Endothelial cell of umbilical vein (primary cell): ENCODE results near the gene EHMT1. TPM values are rescaled to one million over a fixed set of nuclear protein-coding genes. Genes with fewer than 3 reads are reported as not detected.

Experiments
- BruUV-seq: library from RNA; stranded (reverse); fragments of 400-500 nt; replicated peaks from 2 replicates; lab custom pipeline; 2021; lab: Mats Ljungman, UMichigan
- CTCF ChIA-PET: fragments of 300-600, 350-600 bp; sonication (Branson Sonifier 250); formaldehyde crosslinking; loops from one replicate; lab custom pipeline; 2021; ENCODE audit warnings: antibody characterized with exemption, inconsistent platforms; lab: Charles Lee
- POLR2A ChIA-PET: fragments of 300-600, 350-600 bp; sonication (Branson Sonifier 250); formaldehyde crosslinking; loops from one replicate; lab custom pipeline; 2021; ENCODE audit warnings: antibody characterized with exemption, inconsistent platforms; lab: Charles Lee
- DNase-seq: peaks from one replicate; pipeline ENCODE4 v3.0.0-alpha.2; 2011; ENCODE audit warnings: low read depth, low spot score
- FAIRE-seq: peaks from 2 replicates; lab custom pipeline; 2011; peaks lifted over from hg19 to GRCh38; lab: Jason Lieb, UNC
- H2AFZ ChIP-seq: 2 replicates; pipeline ENCODE4 v1.6.0; 2012; ENCODE audit warnings: low read depth, low read length, control low read depth, inconsistent platforms
- H3K27ac ChIP-seq: 2 replicates; pipeline ENCODE4 v1.5.1; 2011; ENCODE audit warnings: low read depth, mild to moderate bottlenecking, control low read depth, low read length, moderate library complexity; ENCODE audit not compliant: insufficient read depth
- H3K27me3 ChIP-seq, 2 experiments: 2 replicates each; pipeline versions ENCODE4 v1.6.0 to v1.6.1; 2011; ENCODE audit warnings: low read length in 2 of 2, mixed read lengths in 1 of 2; ENCODE audit not compliant: control insufficient read depth in 2 of 2, insufficient read depth in 2 of 2
- H3K36me3 ChIP-seq, 2 experiments: 2 replicates in 1 of 2; 3 replicates in 1 of 2; pipeline ENCODE4 v1.5.1; 2011; ENCODE audit warnings: low read length in 2 of 2, mild to moderate bottlenecking in 1 of 2, moderate library complexity in 1 of 2; ENCODE audit not compliant: control insufficient read depth in 2 of 2, insufficient read depth in 2 of 2; ENCODE audit errors: extremely low read depth in 1 of 2
- H3K4me1 ChIP-seq: 3 replicates; pipeline ENCODE4 v1.5.1; 2011; ENCODE audit warnings: mild to moderate bottlenecking, low read length; ENCODE audit not compliant: control insufficient read depth, insufficient read depth; ENCODE audit errors: extremely low read depth
- H3K4me2 ChIP-seq: 2 replicates; pipeline ENCODE4 v1.6.1; 2011; ENCODE audit warnings: low read length, control low read depth, mixed read lengths; ENCODE audit not compliant: insufficient read depth
- H3K4me3 ChIP-seq, 3 experiments: fragments of 200-600 bp in 1 of 3; sonication (generic), shearing (Covaris generic) in 1 of 3; replicated peaks in 1 of 3; 2 replicates each; pipeline ENCODE4 v1.5.1; 2011 to 2016; ENCODE audit warnings: control low read depth in 3 of 3, low read length in 3 of 3, mild to moderate bottlenecking in 2 of 3, inconsistent platforms in 1 of 3, low read depth in 1 of 3, moderate library complexity in 1 of 3; ENCODE audit not compliant: insufficient read depth in 1 of 3
- H3K79me2 ChIP-seq: 2 replicates; pipeline ENCODE4 v1.6.0; 2012; ENCODE audit warnings: low read length, inconsistent platforms; ENCODE audit not compliant: control insufficient read depth, insufficient read depth
- H3K9ac ChIP-seq: replicated peaks from 2 replicates; pipeline ENCODE3; 2011; ENCODE audit warnings: low read length, control low read depth; ENCODE audit not compliant: insufficient read depth; ENCODE audit errors: extremely low read depth
- H3K9me1 ChIP-seq: replicated peaks from 3 replicates; pipeline ENCODE4 v1.6.0; 2011; ENCODE audit warnings: mild to moderate bottlenecking, low read length; ENCODE audit not compliant: control insufficient read depth, insufficient read depth; ENCODE audit errors: extremely low read depth
- H3K9me3 ChIP-seq: replicated peaks from 2 replicates; pipeline ENCODE4 v1.5.1; 2012; ENCODE audit warnings: low read length, inconsistent platforms; ENCODE audit not compliant: control insufficient read depth, insufficient read depth
- H4K20me1 ChIP-seq: replicated peaks from 2 replicates; pipeline ENCODE3; 2011; ENCODE audit warnings: mild to moderate bottlenecking, low read length; ENCODE audit not compliant: control insufficient read depth, insufficient read depth; ENCODE audit errors: extremely low read depth
- CTCF ChIP-seq, 2 donors: IDR thresholded peaks; 1 replicate in 1 of 2; 2 replicates in 1 of 2; pipeline ENCODE4 v1.5.1; 2011; ENCODE audit warnings: low read length in 2 of 2, mild to moderate bottlenecking in 2 of 2, moderate library complexity in 2 of 2, control low read depth in 1 of 2, inconsistent platforms in 1 of 2, low read depth in 1 of 2; ENCODE audit not compliant: insufficient read depth in 1 of 2; ENCODE audit errors: extremely low read depth in 1 of 2
- EZH2 ChIP-seq: IDR thresholded peaks from 2 replicates; pipeline ENCODE4 v1.6.1; 2012; ENCODE audit warnings: borderline replicate concordance, low read depth, mild to moderate bottlenecking, moderate library complexity, low read length, inconsistent platforms; ENCODE audit not compliant: severe bottlenecking
- FOS ChIP-seq: IDR thresholded peaks from 2 replicates; pipeline ENCODE4 v1.6.1; 2011; ENCODE audit warnings: mild to moderate bottlenecking, low read length, moderate library complexity, borderline replicate concordance; ENCODE audit not compliant: insufficient read depth
- GATA2 ChIP-seq: IDR thresholded peaks from 2 replicates; pipeline ENCODE4 v1.7.0; 2011; ENCODE audit warnings: low read depth, mild to moderate bottlenecking, moderate library complexity, mixed read lengths, low read length; ENCODE audit not compliant: insufficient read length, insufficient read depth
- JUN ChIP-seq: IDR thresholded peaks from 2 replicates; pipeline ENCODE4 v1.6.1; 2011; ENCODE audit warnings: borderline replicate concordance, low read depth; ENCODE audit not compliant: insufficient read length, insufficient read depth
- POLR2A ChIP-seq: IDR thresholded peaks from 2 replicates; pipeline ENCODE4 v1.6.1; 2012; ENCODE audit warnings: low read depth, mild to moderate bottlenecking, control low read depth, low read length
- POLR2AphosphoS5 ChIP-seq: IDR thresholded peaks from 2 replicates; pipeline ENCODE4 v1.6.1; 2012; ENCODE audit warnings: low read depth, mild to moderate bottlenecking, control low read depth, low read length, moderate library complexity; ENCODE audit not compliant: insufficient read depth
- dilution Hi-C: fragments of 300-500 bp; cut with MboI; formaldehyde crosslinking; loops from one replicate; pipeline ENCODE4 v1.15.0; 2019; ENCODE audit warnings: low sequenced_read_pairs; ENCODE audit not compliant: extremely low pct_ligation_motif_present
- intact Hi-C: fragments of 100-400 bp; cut with micrococcal nuclease; formaldehyde crosslinking; loops from one replicate; pipeline ENCODE4 v1.10.0; 2022
- polyA plus RNA-seq, 4 experiments: library from polyadenylated mRNA; depleted of rRNA in 3 of 4; stranded (reverse) in 3 of 4; unstranded in 1 of 4; fragments of >200 nt; gene quantifications; 2 replicates each; pipeline versions ENCODE4 v1.2.1 to v1.2.3, GENCODE V29; 2011 to 2012; ENCODE audit warnings: missing spikeins in 1 of 4
- total RNA-seq: library from RNA; stranded (reverse); gene quantifications from 2 replicates; pipeline ENCODE4 v1.2.3, GENCODE V29; 2021
- TF ChIP-seq, protein P1 (sequence below): IDR thresholded peaks from 2 replicates; pipeline ENCODE4 v1.6.1; 2011; ENCODE audit not compliant: insufficient read depth, insufficient read length

The EHMT1 gene
- total and polyA plus RNA-seq, 2 donors (not counting 3 experiments of a cell fraction or from before 2014, with no cell fraction given): 48.2 to 104 TPM

DNA sequence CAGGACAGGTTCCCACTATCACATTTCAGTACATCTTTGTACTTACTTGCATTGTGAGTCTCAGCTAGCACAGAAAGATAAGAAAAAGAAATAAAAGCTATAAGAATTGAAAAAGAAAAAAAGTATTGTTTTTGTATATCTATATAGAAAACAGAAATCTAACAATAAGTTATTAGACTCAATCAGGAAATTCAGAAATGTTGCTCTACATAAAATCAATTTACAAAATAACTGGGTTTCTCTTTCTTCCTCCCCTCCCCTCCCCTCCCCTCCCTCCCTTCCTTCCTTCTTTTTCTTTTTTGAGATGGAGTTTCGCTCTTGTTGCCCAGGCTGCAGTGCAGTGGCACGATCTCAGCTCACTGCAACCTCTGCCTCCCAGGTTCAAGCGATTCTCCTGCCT is 251.6 kb downstream of the EHMT1 start:
- Histone ChIP-seq H2AFZ (no peak overlapping the region), H3K9me1 (no peaks in the 10 kb centered on the region), H3K27me3 (peaks cover 0 to 2% of the 10 kb centered on the region in 2 experiments), H3K79me2 (no peaks in the 10 kb centered on the region), H3K9me3 (no peaks in the 10 kb centered on the region), H3K4me1 (no peaks in the 10 kb centered on the region), H4K20me1 (no peaks in the 10 kb centered on the region), H3K9ac (no peak overlapping the region), H3K4me2 (no peak overlapping the region), H3K4me3 (no peak overlapping the region), H3K27ac (no peak overlapping the region), H3K36me3 (no peaks in the 10 kb centered on the region)
- ChIA-PET CTCF (no interaction called here), POLR2A (no interaction called here)
- no TSS peak for BruUV-seq
- intact Hi-C loops (no loop called here), dilution Hi-C loops (no loop called here)
- FAIRE-seq: no peak
- DNase-seq: no peak
- TF ChIP-seq GATA2 (no peak), EZH2 (no peak), POLR2AphosphoS5 (no peak)
- TF ChIP-seq, protein P1, sequence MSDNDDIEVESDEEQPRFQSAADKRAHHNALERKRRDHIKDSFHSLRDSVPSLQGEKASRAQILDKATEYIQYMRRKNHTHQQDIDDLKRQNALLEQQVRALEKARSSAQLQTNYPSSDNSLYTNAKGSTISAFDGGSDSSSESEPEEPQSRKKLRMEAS: no peak

- no peak overlapping the region for H3K4me2 ChIP-seq
- no peaks in the 10 kb centered on the region for H4K20me1 ChIP-seq
- POLR2A ChIA-PET: no interaction called here
- FAIRE-seq (no peak), DNase-seq (no peak)
- no peak for TF ChIP-seq JUN
- no peak for TF ChIP-seq FOS
- no peak for TF ChIP-seq POLR2A
- no peak for TF ChIP-seq CTCF (IDR thresholded peaks at IDR 0.05; ENCODE audit: extremely low read depth in 1 of 2, insufficient read depth in 1 of 2, low read depth in 1 of 2, low read length in 2 of 2)
- TF ChIP-seq, protein P1: no peak
- TF ChIP-seq GATA2: no peak
- no peaks in the 10 kb centered on the region for H3K4me1 ChIP-seq
- CTCF ChIA-PET: no interaction called here
- BruUV-seq: no TSS peak
- dilution Hi-C loops: no loop called here
- H3K4me3 ChIP-seq: no peak overlapping the region
- H3K36me3 ChIP-seq: no peaks in the 10 kb centered on the region
- no peak overlapping the region for H3K27ac ChIP-seq
- no peaks in the 10 kb centered on the region for H3K9me1 ChIP-seq
- intact Hi-C loops: no loop called here
- no peaks in the 10 kb centered on the region for H3K9me3 ChIP-seq
- H3K79me2 ChIP-seq: no peaks in the 10 kb centered on the region
- no peak overlapping the region for H3K9ac ChIP-seq
- H2AFZ ChIP-seq: no peak overlapping the region
- peaks cover 2 to 3% of the 10 kb centered on the region in 2 experiments for H3K27me3 ChIP-seq
These were observed 253.5 kb downstream of the EHMT1 start for GRCh38 chr9:137872296-137872695.
